CMK (cell line): Measurements from ENCODE around the gene TIMELESS.
"Not testable (repeated sequence)": the region's sequence is repeated elsewhere in the genome, so short reads cannot be mapped to it uniquely, and the experiment has no call there.

ENCODE experiments used
- DNase-seq: peaks from one replicate; pipeline ENCODE4 v3.0.0-alpha.2; 2010; ENCODE audit warnings: low read depth

The TIMELESS gene, protein sequence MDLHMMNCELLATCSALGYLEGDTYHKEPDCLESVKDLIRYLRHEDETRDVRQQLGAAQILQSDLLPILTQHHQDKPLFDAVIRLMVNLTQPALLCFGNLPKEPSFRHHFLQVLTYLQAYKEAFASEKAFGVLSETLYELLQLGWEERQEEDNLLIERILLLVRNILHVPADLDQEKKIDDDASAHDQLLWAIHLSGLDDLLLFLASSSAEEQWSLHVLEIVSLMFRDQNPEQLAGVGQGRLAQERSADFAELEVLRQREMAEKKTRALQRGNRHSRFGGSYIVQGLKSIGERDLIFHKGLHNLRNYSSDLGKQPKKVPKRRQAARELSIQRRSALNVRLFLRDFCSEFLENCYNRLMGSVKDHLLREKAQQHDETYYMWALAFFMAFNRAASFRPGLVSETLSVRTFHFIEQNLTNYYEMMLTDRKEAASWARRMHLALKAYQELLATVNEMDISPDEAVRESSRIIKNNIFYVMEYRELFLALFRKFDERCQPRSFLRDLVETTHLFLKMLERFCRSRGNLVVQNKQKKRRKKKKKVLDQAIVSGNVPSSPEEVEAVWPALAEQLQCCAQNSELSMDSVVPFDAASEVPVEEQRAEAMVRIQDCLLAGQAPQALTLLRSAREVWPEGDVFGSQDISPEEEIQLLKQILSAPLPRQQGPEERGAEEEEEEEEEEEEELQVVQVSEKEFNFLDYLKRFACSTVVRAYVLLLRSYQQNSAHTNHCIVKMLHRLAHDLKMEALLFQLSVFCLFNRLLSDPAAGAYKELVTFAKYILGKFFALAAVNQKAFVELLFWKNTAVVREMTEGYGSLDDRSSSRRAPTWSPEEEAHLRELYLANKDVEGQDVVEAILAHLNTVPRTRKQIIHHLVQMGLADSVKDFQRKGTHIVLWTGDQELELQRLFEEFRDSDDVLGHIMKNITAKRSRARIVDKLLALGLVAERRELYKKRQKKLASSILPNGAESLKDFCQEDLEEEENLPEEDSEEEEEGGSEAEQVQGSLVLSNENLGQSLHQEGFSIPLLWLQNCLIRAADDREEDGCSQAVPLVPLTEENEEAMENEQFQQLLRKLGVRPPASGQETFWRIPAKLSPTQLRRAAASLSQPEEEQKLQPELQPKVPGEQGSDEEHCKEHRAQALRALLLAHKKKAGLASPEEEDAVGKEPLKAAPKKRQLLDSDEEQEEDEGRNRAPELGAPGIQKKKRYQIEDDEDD

DNA sequence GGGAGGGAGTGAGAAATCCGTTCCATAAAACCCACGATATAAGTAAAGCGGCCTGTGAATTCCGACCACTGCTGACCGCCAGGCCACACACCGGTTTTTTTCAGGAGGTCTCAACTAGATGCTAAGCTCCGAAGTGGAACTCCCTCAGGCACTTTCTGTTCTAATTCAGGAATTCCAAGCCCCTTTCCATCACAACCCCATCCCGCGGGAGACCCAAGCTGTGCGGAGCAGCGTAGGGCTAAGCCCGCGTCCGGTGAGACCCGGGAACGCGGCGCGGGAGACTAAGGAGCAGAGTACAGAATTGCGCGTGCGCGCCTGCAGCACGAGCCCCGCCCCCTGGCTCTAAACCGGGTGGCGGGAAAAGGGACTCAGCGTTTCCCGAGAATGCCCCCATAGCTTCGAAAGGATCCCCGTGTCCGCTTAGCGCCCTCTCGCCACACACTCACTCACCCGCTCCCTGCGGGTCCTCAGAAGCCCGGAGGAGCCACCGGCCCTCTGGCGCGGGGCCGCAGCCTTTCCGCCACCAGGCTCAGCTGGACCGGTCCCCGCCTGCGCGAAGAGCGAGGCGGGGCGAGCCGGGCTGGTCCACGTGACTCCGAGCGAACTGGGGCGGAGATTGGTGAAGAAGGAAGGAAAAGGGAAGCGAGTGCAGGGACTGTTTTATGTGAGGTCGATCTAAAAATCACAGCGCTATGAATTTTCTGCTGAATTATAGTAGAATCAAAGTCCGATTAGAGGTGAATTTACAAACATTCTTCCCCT lies at the start of gene TIMELESS:
Gene TIMELESS (minus strand): TSS at position 567 of the 762 bp plus-strand sequence. CDS start 15,256 bp downstream, outside the sequence.
- DNase-seq: peak; percentile 56

DNA sequence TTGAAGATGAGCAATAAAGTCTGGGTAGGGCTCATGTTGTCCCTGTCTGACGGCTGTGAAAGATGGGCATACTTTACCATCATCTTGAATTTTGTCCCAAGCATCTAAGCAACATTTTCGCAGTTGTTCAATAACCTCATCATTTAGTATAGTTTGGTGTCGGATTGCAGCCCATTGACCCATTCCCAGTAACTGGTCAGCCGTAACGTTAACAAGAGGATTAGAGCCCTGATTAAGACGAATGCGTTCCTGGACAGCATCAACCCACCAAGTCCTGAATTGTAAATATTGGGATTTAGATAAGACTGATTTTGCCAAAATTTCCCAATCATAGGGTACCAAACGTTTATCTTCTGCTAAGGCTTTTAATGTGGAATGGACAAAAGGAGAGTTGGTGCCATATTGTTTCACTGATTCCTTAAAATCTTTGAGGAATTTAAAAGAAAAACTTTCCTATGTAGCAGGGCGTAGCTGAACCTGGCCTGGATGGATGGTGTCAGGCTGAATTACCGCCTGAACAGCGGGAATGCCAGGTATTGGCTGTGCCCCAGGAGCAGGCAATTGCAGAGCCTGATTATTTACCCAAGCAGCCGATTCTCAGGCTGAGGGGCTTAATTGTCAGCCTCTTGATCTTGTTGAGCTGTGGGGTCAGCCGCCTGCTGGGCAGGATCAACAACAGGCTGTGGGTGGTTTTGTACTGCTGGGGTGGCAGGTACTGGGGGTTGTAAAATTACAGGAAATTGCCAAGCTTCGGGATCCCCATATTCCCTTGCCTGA lies 49.1 kb upstream of the TIMELESS start:
- not testable (repeated sequence) for DNase-seq

DNA sequence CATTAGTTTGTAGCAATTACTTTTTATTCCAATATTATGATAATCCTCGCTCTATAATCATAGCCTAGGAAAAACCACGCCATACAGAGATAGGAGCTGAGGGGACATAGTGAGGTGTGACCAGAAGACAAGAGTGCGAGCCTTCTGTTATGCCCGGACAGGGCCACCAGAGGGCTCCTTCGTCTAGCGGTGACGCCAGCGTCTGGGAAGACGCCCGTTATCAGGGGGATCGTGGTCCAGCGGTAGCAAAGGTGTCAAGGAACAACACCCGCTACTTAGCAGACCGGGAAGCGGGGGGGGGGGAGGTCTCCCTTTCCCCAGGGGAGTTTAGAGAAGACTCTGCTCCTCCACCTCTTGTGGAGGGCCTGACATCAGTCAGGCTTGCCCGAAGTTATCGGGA lies 47.5 kb upstream of the TIMELESS start:
- DNase-seq: not testable (repeated sequence)

DNA sequence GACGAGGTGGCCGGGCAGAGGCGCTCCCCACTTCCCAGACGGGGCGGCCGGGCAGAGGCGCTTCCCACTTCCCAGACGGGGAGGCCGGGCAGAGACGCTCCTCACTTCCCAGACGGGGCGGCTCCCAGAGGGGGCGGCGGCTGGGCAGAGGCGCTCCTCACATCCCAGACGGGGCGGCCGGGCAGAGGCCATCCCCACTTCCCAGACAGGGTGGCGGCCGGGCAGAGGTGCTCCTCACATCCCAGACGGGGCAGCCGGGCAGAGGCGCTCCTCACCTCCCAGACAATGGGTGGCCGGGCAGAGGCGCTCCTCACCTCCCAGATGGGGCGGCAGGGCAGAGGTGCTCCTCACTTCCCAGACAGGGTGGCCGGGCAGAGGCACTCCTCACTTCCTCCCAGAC lies 45.3 kb upstream of the TIMELESS start:
- DNase-seq: not testable (repeated sequence)

DNA sequence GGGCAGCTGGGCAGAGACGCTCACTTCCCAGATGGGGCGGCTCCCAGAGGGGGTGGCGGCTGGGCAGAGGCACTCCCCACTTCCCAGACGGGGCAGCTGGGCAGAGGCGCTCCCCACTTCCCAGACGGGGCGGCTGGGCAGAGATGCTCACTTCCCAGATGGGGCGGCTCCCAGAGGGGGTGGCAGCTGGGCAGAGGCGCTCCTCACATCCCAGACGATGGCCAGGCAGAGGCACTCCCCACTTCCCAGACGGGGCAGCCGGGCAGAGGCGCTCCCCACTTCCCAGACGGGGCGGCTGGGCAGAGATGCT lies 44.8 kb upstream of the TIMELESS start:
- DNase-seq: not testable (repeated sequence)

DNA sequence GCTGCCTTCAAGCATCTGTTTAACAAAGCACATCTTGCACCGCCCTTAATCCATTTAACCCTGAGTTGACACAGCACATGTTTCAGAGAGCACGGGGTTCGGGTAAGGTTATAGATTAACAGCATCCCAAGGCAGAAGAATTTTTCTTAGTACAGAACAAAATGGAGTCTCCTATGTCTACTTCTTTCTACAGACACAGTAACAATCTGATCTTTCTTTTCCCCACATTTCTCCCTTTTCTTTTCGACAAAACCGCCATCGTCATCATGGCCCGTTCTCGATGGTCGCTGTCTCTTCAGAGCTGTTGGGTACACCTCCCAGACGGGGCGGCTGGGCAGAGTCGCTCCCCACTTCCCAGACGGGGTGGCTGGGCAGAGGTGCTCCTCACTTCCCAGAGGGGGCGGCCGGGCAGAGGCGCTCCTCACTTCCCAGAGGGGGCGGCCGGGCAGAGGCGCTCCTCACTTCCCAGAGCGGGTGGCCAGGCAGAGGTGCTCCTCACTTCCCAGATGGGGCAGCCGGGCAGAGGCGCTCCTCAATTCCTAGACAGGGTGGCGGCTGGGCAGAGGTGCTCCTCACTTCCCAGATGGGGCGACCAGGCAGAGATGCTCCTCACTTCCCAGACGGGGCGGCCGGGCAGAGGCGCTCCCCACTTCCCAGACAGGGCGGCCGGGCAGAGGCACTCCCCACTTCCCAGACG lies 44.3 kb upstream of the TIMELESS start:
- not testable (repeated sequence) for DNase-seq

DNA sequence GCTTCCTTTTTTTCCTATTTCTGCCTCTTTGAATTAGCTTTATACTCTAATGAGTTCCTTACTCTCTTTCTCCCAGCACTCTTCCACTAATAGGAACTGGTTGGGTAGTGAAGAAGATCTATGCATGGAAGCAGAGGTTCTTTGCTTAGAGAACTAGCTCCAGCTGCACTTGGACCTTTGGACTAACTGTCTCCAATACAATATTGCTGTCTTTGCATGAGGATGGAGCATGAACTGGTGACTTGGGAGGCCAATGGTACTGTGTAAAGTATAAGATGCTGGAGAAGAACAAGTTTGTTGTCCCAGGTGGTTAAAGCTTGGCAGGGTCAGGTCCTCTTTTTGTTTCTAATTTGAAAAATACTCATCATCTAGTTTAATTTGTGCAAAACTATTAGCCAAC lies 41.1 kb upstream of the TIMELESS start:
- DNase-seq: no peak

DNA sequence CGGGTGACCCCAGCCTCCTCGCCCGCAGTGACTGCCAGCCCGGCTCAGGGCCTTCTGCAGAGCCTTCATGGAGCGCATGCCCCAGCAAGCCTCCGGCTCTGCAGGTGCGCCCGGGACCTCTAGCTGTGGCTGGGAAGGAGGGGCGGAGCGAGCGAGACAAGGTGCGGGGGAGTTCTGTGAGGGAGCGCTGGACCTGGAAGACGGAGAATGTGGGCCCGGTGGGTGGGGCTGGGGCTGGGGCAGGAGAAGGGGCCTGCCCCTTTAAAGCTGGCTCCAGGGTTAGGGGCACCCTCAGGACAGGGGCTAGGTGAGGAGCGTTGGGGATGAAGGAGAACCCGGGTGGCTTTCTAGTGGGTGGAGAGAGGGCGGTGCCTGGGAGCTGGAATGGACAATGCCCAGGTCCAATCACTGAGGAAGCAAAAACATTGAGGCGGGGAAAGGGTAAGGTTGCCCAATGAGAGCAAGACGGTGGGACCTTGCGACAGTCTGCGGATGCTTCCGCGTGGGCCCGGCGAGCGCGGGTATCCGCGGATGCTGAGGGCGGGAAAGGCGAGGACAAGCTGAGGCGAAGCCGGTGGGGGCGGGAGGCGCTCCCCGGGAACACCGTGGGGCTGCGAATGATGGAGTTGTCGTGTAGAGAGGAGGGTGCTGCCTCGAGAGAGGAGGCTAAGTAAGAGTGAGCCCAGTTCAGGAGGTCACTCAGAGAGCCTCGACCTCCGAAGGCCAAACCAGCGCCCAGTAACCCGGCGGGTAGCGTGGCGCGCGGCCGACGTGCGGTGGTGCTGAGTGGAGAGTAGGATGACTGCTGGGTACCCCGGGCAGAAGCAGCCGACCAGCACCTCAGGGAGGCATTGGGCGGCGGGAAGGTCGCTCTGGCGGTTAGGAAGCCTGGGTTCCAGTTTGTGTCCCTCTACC lies 39.1 kb upstream of the TIMELESS start, which contains the start of gene GLS2:
Gene GLS2 (minus strand): TSS at position 121 of the 915 bp plus-strand sequence. CDS start 43 bp downstream, at position 78.
- DNase-seq: no peak

DNA sequence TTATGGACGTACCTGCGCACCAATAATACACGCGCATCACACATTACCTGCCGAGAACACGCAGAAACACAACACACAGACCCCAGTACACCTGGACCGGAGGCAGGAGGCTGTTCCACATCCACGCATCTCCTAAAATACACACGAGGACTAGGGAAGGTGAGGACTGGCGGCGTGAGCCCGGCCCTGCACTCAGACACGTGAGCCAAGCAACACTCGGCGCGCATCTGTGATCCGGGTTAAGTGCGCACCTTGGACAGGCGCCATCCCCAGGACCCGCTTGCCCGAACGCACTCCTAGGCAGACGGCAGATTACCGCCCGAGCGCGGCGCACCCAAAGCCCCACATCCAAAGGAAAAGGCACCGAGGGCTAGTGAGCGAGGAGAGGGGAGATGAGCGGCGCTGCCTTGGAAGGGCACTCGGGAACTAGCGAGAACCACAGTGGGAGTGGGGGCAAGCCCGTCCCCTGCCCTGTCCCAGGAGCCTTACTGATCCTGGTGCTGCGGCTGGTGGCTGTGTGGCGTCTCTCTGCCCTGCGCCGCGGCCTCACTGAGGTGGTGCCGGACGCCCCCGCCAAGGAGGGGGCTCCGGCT lies 38.3 kb upstream of the TIMELESS start:
- no peak for DNase-seq

DNA sequence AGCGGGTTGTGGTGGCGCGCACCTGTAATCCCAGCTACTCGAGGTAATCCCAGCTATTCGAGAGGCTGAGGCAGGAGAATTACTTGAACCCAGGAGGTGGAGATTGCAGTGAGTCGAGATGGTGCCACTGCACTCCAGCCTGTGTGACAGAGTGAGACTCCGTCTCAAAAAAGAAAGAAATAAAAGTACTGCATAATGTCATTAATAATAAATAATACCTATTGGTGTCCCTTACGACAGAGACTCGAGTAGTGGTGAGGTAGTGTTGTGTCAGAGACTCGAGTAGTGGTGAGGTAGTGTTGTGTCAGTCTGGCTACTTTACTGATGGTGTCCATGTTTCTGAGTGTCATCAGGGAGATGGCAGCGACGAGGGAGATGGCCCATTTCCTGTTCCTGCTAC lies 37.5 kb upstream of the TIMELESS start:
- no peak for DNase-seq

DNA sequence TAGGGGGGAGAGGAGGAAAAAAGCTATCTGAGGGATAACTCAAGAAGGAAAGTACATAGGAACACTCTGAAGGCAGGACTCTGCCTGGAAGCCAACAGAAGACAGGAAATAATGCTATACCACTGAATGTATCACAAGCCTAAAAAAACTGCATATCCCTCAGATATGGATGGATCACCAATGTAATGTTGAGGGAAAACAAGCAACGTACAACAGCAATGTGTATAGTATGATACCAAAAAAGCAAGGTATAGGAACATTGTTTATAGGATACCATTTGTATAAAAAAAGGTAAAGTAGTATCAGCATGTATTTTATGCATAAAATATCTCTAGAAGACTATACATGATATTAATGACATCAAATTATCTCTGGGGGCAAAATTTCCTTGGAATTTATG lies 35.3 kb upstream of the TIMELESS start:
- no peak for DNase-seq

DNA sequence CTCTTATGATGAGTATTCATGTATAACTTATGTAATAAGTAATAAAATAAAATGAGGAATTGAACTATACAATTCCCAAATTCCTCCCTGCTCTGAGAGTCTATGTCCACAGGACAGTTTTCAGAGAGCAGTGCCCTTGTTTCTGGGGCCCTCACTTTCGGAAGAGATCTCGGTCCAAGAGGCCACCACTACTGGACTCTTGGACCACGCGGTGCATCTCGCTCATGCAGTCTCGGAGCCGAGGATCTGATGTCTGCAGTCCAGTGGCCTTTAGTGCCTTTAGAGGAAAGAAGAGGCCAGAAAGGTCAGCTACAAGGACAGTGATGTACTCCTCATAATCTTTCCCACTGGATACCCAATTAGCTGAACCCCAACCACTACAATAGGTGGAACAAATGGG lies 30.4 kb upstream of the TIMELESS start:
- DNase-seq: no peak

DNA sequence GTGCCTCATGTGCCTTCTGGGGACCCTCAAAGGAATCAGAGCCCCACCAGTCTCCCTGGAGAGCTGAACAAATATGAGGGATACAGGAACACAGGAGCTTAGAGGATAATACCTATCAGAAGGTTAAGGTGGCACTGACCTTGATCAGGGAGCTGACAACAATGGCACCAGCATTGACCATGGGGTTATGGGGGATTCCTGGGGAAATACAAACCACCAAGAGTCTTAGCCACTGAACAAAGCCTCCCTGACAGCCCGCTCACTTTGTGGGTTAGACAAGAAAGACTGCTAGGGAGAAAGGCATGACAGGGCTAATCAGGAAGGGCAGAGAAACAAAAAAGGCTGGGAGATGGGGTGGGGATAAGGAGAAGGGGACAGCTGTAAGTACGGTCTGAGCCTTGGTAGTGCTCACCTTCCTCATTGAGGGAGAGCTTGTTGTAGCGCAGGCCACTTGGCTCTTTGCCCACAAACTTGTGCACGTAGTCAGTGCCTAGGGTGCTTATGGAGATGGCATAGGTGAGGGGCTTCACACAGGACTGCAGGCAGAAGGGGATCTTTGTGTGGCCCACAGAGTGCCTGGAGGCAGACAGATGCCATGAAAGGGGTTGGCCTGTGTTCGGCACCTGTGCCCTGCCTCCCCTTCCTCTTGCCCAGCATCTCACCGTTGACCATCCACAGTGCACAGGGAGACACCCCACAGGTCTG lies 28.4 kb upstream of the TIMELESS start:
- DNase-seq: no peak

DNA sequence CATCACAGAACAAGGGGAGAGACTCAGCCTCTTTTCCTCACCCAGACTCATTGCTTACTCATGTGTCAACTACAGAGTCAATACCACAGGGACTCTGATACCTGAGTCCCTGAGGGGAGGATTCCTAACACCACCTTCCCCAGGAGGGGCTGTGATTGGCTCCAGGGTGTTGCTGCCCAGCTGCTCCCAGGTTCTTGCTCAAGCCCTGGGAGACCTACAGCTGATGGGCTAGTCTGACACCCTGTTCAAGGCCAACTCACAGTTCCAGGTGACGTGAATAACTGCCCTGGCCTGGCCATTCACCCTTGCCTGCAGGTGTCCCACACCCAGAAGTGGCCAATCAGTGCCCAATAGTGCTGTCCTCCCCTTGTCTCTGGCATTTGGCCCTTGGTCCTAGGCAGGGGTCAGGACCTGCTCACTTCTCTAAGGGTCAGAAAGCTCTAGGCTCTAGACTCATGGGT lies 27.8 kb upstream of the TIMELESS start:
- DNase-seq: no peak

DNA sequence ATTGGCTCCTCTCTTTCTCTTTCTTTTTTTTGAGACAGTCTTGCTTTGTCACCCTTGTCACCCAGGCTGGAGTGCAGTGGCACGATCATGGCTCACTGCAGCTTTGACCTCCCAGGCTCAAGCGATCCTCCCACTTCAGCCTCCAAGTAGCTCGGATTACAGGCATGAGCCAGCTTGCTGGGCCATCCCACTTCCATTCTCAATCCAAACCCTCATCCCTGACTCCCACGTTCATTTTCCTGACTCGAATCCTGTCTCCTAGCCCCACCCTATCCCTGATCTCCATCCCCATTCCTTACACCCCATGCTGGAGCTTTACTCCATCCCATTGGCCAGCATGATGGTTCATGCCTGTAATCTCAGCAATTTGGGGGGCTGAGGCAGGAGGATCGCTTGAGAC lies 26.9 kb upstream of the TIMELESS start:
- no peak for DNase-seq

DNA sequence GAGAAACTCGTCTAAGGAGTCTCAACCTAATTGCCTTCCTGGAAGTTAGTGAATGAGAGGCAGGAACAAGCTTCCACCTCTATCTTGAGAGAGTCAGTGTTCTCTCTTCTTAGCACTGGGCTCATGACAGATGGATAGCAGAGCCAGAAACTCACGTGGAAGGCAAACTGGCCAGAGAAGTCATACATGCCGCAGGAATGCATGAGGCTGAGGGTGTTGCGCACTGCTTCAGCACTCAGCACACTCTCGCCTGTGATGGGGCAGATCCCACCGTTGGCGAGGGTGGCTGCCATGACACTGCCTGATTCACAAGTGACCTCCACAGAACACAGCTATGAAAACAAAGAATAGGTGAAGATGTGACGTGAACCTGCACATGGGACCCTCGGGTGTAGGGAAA lies 25.2 kb upstream of the TIMELESS start:
- DNase-seq: no peak

DNA sequence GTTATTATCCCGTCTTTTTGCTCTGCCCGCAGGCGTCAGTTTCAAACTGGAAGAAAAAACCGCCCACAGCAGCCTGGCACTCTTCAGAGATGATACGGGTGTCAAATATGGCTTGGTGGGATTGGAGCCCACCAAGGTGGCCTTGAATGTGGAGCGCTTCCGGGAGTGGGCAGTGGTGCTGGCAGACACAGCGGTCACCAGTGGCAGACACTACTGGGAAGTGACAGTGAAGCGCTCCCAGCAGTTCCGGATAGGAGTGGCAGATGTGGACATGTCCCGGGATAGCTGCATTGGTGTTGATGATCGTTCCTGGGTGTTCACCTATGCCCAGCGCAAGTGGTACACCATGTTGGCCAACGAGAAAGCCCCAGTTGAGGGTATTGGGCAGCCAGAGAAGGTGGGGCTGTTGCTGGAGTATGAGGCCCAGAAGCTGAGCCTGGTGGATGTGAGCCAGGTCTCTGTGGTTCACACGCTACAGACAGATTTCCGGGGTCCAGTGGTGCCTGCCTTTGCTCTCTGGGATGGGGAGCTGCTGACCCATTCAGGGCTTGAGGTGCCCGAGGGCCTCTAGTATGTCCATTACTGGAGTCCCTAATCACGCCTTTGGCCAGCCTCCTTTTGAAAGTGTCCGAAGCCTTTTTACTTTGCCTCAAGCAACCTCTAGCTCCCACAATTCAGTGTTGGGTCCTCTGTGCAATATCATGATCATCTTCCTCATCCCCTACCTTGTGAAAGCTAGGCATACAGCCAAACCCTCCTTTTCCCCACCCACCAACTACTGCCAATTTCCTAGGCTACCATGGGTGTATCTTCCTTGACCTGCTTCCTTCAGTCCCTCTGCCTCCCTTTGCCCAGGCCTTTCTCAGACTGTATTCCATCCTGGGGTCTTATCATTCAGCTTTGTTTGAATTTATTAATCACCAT lies 20.0 kb upstream of the TIMELESS start:
- no peak for DNase-seq
